Trophoblast cell (in vitro differentiated cells and primary cell): Measurements from ENCODE around the gene POLD2.

Source experiments
- DNase-seq, 2 donors: peaks; one replicate each; pipeline ENCODE4 v3.0.0-alpha.2; 2016
- H2AFZ ChIP-seq: 2 replicates; pipeline ENCODE4 v1.6.1; 2013; ENCODE audit warnings: low read length, moderate library complexity, mild to moderate bottlenecking; ENCODE audit not compliant: insufficient read depth, poor library complexity
- H2AK5ac ChIP-seq: 2 replicates; pipeline ENCODE4 v1.6.1; 2013; ENCODE audit warnings: mild to moderate bottlenecking, low read length
- H2BK120ac ChIP-seq: 2 replicates; pipeline ENCODE4 v1.6.1; 2013; ENCODE audit warnings: low read length, mild to moderate bottlenecking, moderate library complexity; ENCODE audit not compliant: insufficient read depth, poor library complexity
- H2BK12ac ChIP-seq: 2 replicates; pipeline ENCODE4 v1.6.1; 2013; ENCODE audit warnings: mild to moderate bottlenecking, low read length, moderate library complexity
- H2BK5ac ChIP-seq: 2 replicates; pipeline ENCODE4 v1.6.1; 2013; ENCODE audit warnings: low read length, low read depth, moderate library complexity, mild to moderate bottlenecking; ENCODE audit not compliant: poor library complexity
- H3K14ac ChIP-seq: 2 replicates; pipeline ENCODE4 v1.6.1; 2013; ENCODE audit warnings: mild to moderate bottlenecking, low read length
- H3K18ac ChIP-seq: 2 replicates; pipeline ENCODE4 v1.6.1; 2013; ENCODE audit warnings: mild to moderate bottlenecking, low read length
- H3K23ac ChIP-seq: 2 replicates; pipeline ENCODE4 v1.6.1; 2013; ENCODE audit warnings: low read length
- H3K27ac ChIP-seq: 2 replicates; pipeline ENCODE4 v1.5.1; 2013; ENCODE audit warnings: low read depth, mild to moderate bottlenecking, inconsistent platforms, low read length, moderate library complexity
- H3K27me3 ChIP-seq: 2 replicates; pipeline ENCODE4 v1.6.1; 2013; ENCODE audit warnings: inconsistent platforms, mild to moderate bottlenecking, low read length, moderate library complexity; ENCODE audit not compliant: insufficient read depth
- H3K36me3 ChIP-seq, 2 experiments: 1 replicate in 1 of 2; 2 replicates in 1 of 2; pipeline ENCODE4 v1.6.1; 2013; ENCODE audit warnings: low read length in 2 of 2, mild to moderate bottlenecking in 2 of 2, moderate library complexity in 1 of 2; ENCODE audit not compliant: insufficient read depth in 2 of 2, control insufficient read depth in 1 of 2
- H3K4ac ChIP-seq: 2 replicates; pipeline ENCODE4 v1.6.1; 2013; ENCODE audit warnings: low read depth, mild to moderate bottlenecking, low read length, moderate library complexity
- H3K4me1 ChIP-seq, 2 experiments: 1 replicate in 1 of 2; 2 replicates in 1 of 2; pipeline ENCODE4 v1.6.1; 2013; ENCODE audit warnings: low read length in 2 of 2, mild to moderate bottlenecking in 2 of 2, moderate library complexity in 1 of 2; ENCODE audit not compliant: insufficient read depth in 2 of 2, control insufficient read depth in 1 of 2
- H3K4me2 ChIP-seq: 2 replicates; pipeline ENCODE4 v1.6.1; 2013; ENCODE audit warnings: inconsistent platforms, mild to moderate bottlenecking, low read length, moderate library complexity
- H3K4me3 ChIP-seq: 2 replicates; pipeline ENCODE4 v1.5.1; 2013; ENCODE audit warnings: mild to moderate bottlenecking, low read depth, low read length, inconsistent platforms
- H3K79me1 ChIP-seq: one replicate; pipeline ENCODE4 v1.6.1; 2013; ENCODE audit warnings: low read length
- H3K79me2 ChIP-seq: 2 replicates; pipeline ENCODE4 v1.6.1; 2013; ENCODE audit warnings: low read length, mild to moderate bottlenecking; ENCODE audit not compliant: control insufficient read depth, insufficient read depth, poor library complexity
- H3K9ac ChIP-seq: 2 replicates; pipeline ENCODE4 v1.6.1; 2013; ENCODE audit warnings: mild to moderate bottlenecking, low read length
- H3K9me3 ChIP-seq: 2 replicates; pipeline ENCODE4 v1.6.1; 2013; ENCODE audit warnings: low read depth, mild to moderate bottlenecking, control low read depth, inconsistent platforms, low read length; ENCODE audit not compliant: insufficient read depth
- H4K12ac ChIP-seq: 2 replicates; pipeline ENCODE4 v1.6.1; 2013; ENCODE audit warnings: low read depth, mild to moderate bottlenecking, low read length, moderate library complexity
- H4K8ac ChIP-seq: 2 replicates; pipeline ENCODE4 v1.6.1; 2013; ENCODE audit warnings: low read depth, mild to moderate bottlenecking, low read length, moderate library complexity
- H4K91ac ChIP-seq: one replicate; pipeline ENCODE4 v1.6.1; 2013; ENCODE audit warnings: low read depth, mild to moderate bottlenecking, low read length, moderate library complexity
- WGBS: extraction: QIAGEN DNeasy Blood & Tissue Kit; methylation state at CpG from one replicate; pipeline ENCODE4 v1.1.7; 2013; ENCODE audit warnings: missing lambda C conversion rate; ENCODE audit not compliant: insufficient read length, insufficient coverage; ENCODE audit errors: extremely low coverage; 5-methylcytosine and 5-hydroxymethylcytosine counted together

Gene POLD2

DNA sequence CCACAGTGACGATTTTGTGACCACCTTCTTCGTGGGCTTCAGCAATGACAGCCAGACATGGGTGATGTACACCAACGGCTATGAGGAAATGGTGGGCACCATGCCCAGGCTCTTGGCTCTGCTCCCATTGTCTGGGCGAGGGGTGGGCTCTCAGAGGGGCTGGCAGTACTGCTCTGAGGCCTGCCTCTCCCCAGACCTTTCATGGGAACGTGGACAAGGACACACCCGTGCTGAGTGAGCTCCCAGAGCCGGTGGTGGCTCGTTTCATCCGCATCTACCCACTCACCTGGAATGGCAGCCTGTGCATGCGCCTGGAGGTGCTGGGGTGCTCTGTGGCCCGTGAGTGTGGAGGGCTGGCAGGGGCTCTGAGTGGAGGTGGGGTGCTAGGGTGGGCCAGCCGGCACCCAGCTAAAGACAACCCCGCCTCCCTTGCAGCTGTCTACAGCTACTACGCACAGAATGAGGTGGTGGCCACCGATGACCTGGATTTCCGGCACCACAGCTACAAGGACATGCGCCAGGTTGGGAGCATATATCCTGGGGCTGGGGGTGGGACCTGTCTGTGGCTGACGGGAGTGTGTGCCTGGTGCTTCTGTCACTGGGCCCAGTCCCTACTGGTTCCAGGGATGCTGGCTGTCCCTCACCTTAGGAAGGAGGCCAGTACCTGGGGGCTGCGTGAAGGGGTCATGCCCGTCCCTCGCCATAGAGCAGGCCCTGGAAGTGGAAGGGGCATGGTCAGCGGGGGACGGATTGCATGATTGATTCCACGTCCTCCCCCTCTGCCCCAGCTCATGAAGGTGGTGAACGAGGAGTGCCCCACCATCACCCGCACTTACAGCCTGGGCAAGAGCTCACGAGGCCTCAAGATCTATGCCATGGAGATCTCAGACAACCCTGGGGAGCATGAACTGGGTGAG lies 12.4 kb downstream of the POLD2 start:
- Histone ChIP-seq H4K91ac (no peak overlapping the region), H2BK120ac (no peak overlapping the region), H3K4ac (no peak overlapping the region), H3K4me2 (no peak overlapping the region), H3K79me1 (no peaks in the 10 kb centered on the region), H3K27ac (no peak overlapping the region), H3K9ac (no peak overlapping the region), H3K4me1 (no peaks in the 10 kb centered on the region), H4K12ac (no peak overlapping the region), H3K4me3 (no peak overlapping the region), H3K9me3 (no peaks in the 10 kb centered on the region), H2AK5ac (no peak overlapping the region), H3K27me3 (no peaks in the 10 kb centered on the region), H3K18ac (no peak overlapping the region), H3K14ac (no peak overlapping the region), H4K8ac (no peak overlapping the region), H2AFZ (no peak overlapping the region), H3K36me3 (peaks cover 85% of the 10 kb centered on the region in 2 experiments), H3K23ac (no peak overlapping the region), H3K79me2 (no peaks in the 10 kb centered on the region), H2BK5ac (no peak overlapping the region), H2BK12ac (no peak overlapping the region)
- no peak for DNase-seq
- no CpG with 5 or more reads among the region's 27 CpGs for WGBS

DNA sequence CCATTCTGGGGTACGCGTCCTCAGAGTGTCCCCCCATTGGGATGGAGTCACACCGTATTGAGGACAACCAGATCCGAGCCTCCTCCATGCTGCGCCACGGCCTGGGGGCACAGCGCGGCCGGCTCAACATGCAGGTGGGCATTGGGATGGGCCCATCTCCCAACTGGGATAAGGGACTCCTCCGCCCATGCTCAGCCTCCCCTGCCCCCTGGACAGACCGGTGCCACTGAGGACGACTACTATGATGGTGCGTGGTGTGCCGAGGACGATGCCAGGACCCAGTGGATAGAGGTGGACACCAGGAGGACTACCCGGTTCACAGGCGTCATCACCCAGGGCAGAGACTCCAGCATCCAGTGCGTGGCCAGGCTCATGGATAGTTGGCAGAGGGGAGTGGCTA lies 13.4 kb downstream of the POLD2 start:
- Histone ChIP-seq H4K91ac (no peak overlapping the region), H2BK120ac (no peak overlapping the region), H3K79me1 (peaks cover under 1% of the 10 kb centered on the region), H3K4me3 (no peak overlapping the region), H4K12ac (no peak overlapping the region), H3K27me3 (no peaks in the 10 kb centered on the region), H3K4me2 (no peak overlapping the region), H3K9me3 (no peaks in the 10 kb centered on the region), H2BK12ac (no peak overlapping the region), H3K36me3 (peaks cover 75% of the 10 kb centered on the region in 2 experiments), H3K4ac (no peak overlapping the region), H4K8ac (no peak overlapping the region), H2BK5ac (no peak overlapping the region), H2AK5ac (no peak overlapping the region), H3K14ac (no peak overlapping the region), H3K79me2 (no peaks in the 10 kb centered on the region), H2AFZ (no peak overlapping the region), H3K18ac (no peak overlapping the region), H3K27ac (no peak overlapping the region), H3K9ac (no peak overlapping the region), H3K4me1 (peaks cover 7 to 9% of the 10 kb centered on the region in 2 experiments), H3K23ac (no peak overlapping the region)
- no CpG with 5 or more reads among the region's 18 CpGs for WGBS
- DNase-seq, result no peak

DNA sequence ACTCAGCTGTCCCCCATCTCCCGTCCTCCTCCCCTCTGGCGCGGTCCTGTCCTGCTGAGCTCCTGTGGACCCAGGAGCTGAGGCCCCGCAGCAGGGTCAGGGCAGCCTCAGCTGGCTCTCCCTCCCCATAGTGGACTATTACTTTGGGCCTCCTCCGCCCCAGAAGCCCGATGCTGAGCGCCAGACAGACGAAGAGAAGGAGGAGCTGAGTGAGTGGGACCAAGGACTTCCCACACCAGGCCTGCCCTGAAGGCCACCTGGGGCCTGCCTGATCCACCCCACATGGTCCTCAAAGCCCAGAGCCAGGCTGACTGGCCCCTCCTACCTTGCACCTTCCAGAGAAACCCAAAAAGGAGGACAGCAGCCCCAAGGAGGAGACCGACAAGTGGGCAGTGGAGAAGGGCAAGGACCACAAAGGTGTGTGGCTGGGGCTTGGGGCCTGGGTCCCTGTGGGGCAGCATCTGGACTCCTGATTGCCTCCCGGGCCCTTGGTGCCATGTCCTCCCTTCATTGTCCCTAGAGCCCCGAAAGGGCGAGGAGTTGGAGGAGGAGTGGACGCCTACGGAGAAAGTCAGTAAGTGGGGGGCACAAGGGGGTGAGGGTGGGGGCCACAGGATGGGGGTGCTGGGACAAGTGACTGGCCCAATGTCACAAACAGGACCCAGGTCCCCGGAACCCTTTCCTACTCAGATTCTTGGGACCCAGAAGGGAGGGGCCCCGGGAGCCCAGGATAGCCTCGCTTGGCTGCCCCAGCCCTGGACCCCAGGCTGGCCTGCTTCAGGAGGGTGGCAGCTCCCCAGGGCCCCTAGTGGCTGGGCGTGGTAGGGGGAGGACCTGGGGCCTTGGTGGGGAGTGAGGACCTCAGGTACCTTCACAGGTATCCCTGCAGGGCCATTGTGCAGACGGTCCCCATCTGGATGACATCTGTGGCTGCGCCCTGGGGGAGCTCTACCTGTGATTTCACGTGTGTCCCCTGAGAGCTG lies 14.3 kb downstream of the POLD2 start:
- Histone ChIP-seq H3K4me3 (no peak overlapping the region), H2AFZ (no peak overlapping the region), H3K9ac (no peak overlapping the region), H3K4me2 (no peak overlapping the region), H3K4ac (no peak overlapping the region), H3K4me1 (peaks cover 9 to 10% of the 10 kb centered on the region in 2 experiments), H2BK120ac (no peak overlapping the region), H2BK12ac (no peak overlapping the region), H3K27me3 (no peaks in the 10 kb centered on the region), H2AK5ac (no peak overlapping the region), H3K36me3 (peaks cover 65 to 66% of the 10 kb centered on the region in 2 experiments), H3K79me2 (no peaks in the 10 kb centered on the region), H4K91ac (no peak overlapping the region), H3K79me1 (peaks cover 9% of the 10 kb centered on the region), H3K18ac (no peak overlapping the region), H3K27ac (no peak overlapping the region), H2BK5ac (no peak overlapping the region), H4K8ac (no peak overlapping the region), H3K14ac (no peak overlapping the region), H3K23ac (no peak overlapping the region), H3K9me3 (no peaks in the 10 kb centered on the region), H4K12ac (no peak overlapping the region)
- no peak for DNase-seq
- no CpG with 5 or more reads among the region's 21 CpGs for WGBS

DNA sequence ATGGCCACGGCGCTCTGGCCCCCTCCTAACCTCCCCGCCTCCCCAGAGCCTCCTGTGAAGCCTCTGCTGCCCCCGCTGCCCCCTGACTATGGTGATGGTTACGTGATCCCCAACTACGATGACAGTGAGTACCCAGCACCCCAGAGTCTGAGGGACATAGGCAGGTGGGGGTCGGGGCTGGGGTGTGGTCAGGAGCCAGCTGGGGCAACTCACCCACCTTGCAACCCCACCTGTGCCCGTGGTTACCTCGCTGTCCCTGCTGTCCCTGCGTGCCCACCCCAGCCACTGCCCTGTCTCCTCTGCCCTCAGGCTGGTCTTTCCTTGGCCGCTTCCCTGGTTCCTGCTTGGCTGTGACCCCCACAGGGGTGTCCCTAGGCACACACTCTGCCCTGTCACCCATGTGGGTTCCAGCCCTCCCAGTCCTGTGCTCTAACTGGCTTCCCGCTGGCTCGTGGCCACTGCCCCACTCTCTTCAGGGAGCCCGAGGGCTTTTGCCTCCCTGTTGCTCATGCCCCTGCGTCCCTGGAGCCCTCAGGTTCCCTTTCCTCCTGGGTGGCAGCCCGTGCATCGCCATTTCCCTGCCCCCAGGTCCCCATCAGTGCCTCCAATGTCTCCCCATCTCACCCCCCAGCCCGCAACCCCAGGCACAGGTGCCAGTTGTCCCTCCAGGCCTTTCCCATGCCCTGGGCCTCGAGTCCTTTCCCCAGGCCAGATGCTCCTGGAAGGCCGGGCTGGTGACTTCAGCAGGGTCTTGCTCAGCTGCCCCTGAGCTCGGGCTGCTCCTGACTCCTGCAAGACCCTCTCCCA lies 15.2 kb downstream of the POLD2 start:
- H2BK5ac ChIP-seq, result no peak overlapping the region
- H4K91ac ChIP-seq, result no peak overlapping the region
- H3K27me3 ChIP-seq, result peaks cover 4% of the 10 kb centered on the region
- H2BK120ac ChIP-seq, result no peak overlapping the region
- no peak overlapping the region for H2AFZ ChIP-seq
- H4K8ac ChIP-seq, result no peak overlapping the region
- no peak overlapping the region for H3K18ac ChIP-seq
- peaks cover 9 to 10% of the 10 kb centered on the region in 2 experiments for H3K4me1 ChIP-seq
- no peak overlapping the region for H3K4me2 ChIP-seq
- H3K79me1 ChIP-seq, result peaks cover 11% of the 10 kb centered on the region
- no peak overlapping the region for H4K12ac ChIP-seq
- no peaks in the 10 kb centered on the region for H3K9me3 ChIP-seq
- no peak overlapping the region for H2BK12ac ChIP-seq
- H3K27ac ChIP-seq, result no peak overlapping the region
- no peak overlapping the region for H3K9ac ChIP-seq
- H3K36me3 ChIP-seq, result peaks cover 58 to 59% of the 10 kb centered on the region in 2 experiments
- H3K79me2 ChIP-seq, result no peaks in the 10 kb centered on the region
- no peak overlapping the region for H3K4ac ChIP-seq
- WGBS, result no CpG with 5 or more reads among the region's 21 CpGs
- no peak overlapping the region for H3K4me3 ChIP-seq
- no peak for DNase-seq
- H3K14ac ChIP-seq, result no peak overlapping the region
- no peak overlapping the region for H2AK5ac ChIP-seq
- H3K23ac ChIP-seq, result no peak overlapping the region
